ENCODE data around the gene RGS7BP.

GRCh38 chr5:64585646-64586045 is 79.8 kb downstream of the RGS7BP start:
- TF ChIP-seq POLR2A (IDR thresholded peaks at IDR 0.05; ENCODE audit: low read depth, low read length) (no peak), POLR2AphosphoS5 (IDR thresholded peaks at IDR 0.05; ENCODE audit: low read depth, low read length) (no peak), SPI1 (IDR thresholded peaks at IDR 0.05; ENCODE audit: low read depth, low read length) (no peak), TAF1 (IDR thresholded peaks at IDR 0.05; ENCODE audit: low read depth, low read length) (no peak), PAX5 (IDR thresholded peaks at IDR 0.05; ENCODE audit: insufficient read depth, low read length, severe bottlenecking) (no peak), POU2F2 (IDR thresholded peaks at IDR 0.05; ENCODE audit: low read depth, low read length) (no peak)

Measured in GM12891 (cell line).